Activated CD8-positive, alpha-beta memory T cell treated with anti-CD3 and anti-CD28 coated beads, Interleukin-2, amount 10 ng/mL, durations not matched to agents 7 days and 5 days (primary cell): ENCODE data around the gene ZBTB20. TPM values are rescaled to one million over a fixed set of nuclear protein-coding genes. Genes with fewer than 3 reads are reported as not detected.

Experiments
- ATAC-seq: fragments of 150-1000 bp; cut with Tn5 transposase; one replicate; pipeline ENCODE4 v1.10.0; 2021; ENCODE audit warnings: moderate library complexity
- CTCF ChIA-PET: fragments of 350-600 bp; sonication (Branson Sonifier 250); formaldehyde crosslinking; loops from one replicate; lab custom pipeline; 2021; ENCODE audit warnings: antibody characterized with exemption; lab: Charles Lee
- DNase-seq: peaks from one replicate; pipeline ENCODE4 v3.0.0-alpha.2; 2020
- H3K27ac Mint-ChIP-seq: one replicate; pipeline ENCODE4 v1.8.0; 2021; ENCODE audit warnings: mild to moderate bottlenecking, mixed read lengths
- H3K27me3 Mint-ChIP-seq: one replicate; pipeline ENCODE4 v1.8.0; 2021; ENCODE audit warnings: mixed read lengths
- H3K36me3 Mint-ChIP-seq: one replicate; pipeline ENCODE4 v1.8.0; 2021; ENCODE audit warnings: mild to moderate bottlenecking, mixed read lengths
- H3K4me1 Mint-ChIP-seq: one replicate; pipeline ENCODE4 v1.8.0; 2021; ENCODE audit warnings: mixed read lengths
- H3K4me3 Mint-ChIP-seq: one replicate; pipeline ENCODE4 v1.8.0; 2021; ENCODE audit warnings: mild to moderate bottlenecking, moderate library complexity, mixed read lengths
- H3K9me3 Mint-ChIP-seq: one replicate; pipeline ENCODE4 v1.8.0; 2022; ENCODE audit warnings: low read depth, mixed read lengths
- total RNA-seq, 2 experiments: library from RNA; stranded (reverse); gene quantifications; one replicate each; pipeline ENCODE4 v1.2.3, GENCODE V29; 2021

The ZBTB20 gene
- total RNA-seq, 2 experiments from 2014 or later, result 5.6 to 10.2 TPM

DNA sequence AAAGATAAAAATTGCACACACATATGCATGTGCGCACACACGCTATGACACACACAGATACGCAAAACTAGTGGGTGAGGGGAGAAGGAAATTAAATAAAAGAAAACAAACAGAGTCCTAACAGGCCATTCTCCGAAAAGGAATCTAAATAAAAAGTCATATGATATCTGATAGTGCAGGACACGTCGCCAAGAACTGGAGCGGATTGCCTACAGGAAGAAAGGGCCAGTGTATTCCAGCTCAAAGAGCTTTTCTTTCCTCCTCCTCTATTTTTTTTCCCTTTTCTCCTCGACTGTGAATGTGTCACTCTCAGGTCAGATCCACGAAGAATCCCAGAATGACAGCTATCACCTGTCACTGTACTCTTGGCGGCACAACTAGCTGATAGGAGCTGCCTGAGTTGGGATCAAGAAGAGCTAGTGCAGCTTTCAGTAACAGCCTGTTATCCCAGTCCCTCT is 695.5 kb downstream of the ZBTB20 start:
- no peaks in the 10 kb centered on the region for H3K9me3 Mint-ChIP-seq
- CTCF ChIA-PET, result no interaction called here
- ATAC-seq, result no peak
- H3K27ac Mint-ChIP-seq, result no peak overlapping the region
- H3K36me3 Mint-ChIP-seq, result no peaks in the 10 kb centered on the region
- peaks cover 2% of the 10 kb centered on the region for H3K4me1 Mint-ChIP-seq
- peaks cover 7% of the 10 kb centered on the region for H3K27me3 Mint-ChIP-seq
- H3K4me3 Mint-ChIP-seq, result no peak overlapping the region
- DNase-seq, result no peak

DNA sequence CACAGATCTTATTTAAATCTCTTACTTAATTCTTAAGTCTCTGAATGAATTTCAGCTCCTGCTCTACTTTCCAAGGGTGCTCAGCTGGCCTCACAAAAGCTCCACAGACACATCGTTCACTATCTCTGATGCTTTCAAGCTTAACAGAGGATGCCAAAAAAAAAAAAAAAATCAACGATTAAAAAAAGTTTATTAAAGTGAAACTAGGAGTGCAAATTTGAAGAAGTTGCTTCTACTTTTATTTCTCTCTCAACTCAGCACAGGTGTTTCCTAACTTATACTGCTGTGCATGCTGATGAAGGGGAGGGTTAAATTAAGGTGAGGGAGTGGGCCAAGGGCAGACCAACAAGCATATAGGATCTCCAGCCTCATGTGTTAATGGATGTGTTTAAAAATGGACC is 696.0 kb downstream of the ZBTB20 start:
- H3K4me1 Mint-ChIP-seq, result peaks cover 2% of the 10 kb centered on the region
- no peaks in the 10 kb centered on the region for H3K9me3 Mint-ChIP-seq
- no peak overlapping the region for H3K4me3 Mint-ChIP-seq
- DNase-seq, result no peak
- no peak for ATAC-seq
- CTCF ChIA-PET, result interaction anchor here (0.7 kb wide), 1 partner anchor 32 kb away, joined by 3 read pairs; no protein-coding TSS in a partner anchor
- no peak overlapping the region for H3K27ac Mint-ChIP-seq
- H3K27me3 Mint-ChIP-seq, result peaks cover 7% of the 10 kb centered on the region
- no peaks in the 10 kb centered on the region for H3K36me3 Mint-ChIP-seq

DNA sequence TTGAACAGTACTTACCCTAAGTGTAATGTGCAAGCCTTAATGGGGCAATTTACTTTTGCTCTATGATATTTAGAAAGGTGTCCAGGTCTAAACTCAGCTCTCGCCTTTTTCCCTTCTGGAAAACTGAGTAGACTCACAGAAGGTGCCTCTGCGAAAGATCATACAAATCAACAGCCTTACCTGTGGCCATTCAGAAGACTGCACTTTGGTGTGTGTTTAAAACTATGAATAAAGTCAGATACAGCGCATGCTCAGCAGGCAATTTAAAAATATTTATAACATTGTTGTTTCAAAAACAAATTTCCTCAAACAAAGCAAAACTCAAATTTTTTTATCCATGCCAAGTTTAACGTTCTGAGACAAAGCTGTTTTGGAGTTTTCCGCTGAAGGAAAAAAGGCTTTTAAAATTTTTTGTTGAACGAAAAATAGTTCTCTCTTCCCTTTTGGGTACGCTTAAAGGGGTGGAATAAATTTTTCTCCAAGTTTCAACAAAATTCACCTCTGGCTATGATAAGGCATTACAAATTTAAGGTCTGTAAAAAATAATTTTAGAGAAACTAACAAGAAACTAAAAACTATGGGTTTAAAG is 697.0 kb downstream of the ZBTB20 start:
- Mint-ChIP-seq H3K27me3 (peaks cover 7% of the 10 kb centered on the region), H3K27ac (no peak overlapping the region), H3K4me3 (no peak overlapping the region), H3K36me3 (no peaks in the 10 kb centered on the region), H3K4me1 (peaks cover 2% of the 10 kb centered on the region), H3K9me3 (no peaks in the 10 kb centered on the region)
- no peak for DNase-seq
- CTCF ChIA-PET, result interaction anchor here (1.1 to 1.5 kb wide), 2 partner anchors 30 to 66 kb away, joined by 3 to 4 read pairs; no protein-coding TSS in a partner anchor
- no peak for ATAC-seq

DNA sequence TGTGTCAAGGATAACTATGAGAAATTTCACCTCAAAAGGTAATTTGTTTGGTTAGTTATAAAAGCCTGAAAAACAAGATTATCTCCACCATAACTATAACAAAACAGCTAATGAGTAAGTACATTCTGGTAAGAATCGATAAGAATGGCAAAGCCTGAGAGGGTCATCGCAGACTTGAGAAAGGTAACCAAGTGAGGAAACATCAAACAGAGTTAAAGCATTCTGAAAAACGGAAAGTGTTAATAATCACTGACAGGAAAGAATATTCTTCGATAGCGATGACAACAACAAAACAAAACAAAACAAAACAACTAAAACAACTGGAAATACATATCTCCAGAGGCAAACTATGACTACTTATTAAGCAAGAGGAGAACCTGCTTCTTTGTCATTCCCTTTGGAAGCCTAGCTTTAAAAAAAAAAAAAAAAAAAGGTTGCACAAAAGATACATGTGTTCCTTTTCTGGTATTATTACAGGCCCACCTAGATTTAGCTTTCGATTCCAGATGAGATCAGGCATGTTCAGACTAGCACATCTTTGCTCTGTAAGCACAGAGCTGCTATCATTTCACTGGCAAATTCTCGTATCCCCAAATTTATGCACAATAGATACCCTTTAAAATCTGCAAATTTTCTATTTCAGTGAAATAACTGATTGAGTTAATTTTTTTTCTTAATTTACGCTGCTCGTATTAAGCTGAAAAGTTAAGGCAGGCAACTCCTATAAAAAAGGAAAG is 697.6 kb downstream of the ZBTB20 start:
- Mint-ChIP-seq H3K9me3 (no peaks in the 10 kb centered on the region), H3K36me3 (no peaks in the 10 kb centered on the region), H3K27ac (no peak overlapping the region), H3K4me3 (no peak overlapping the region), H3K27me3 (peaks cover 7% of the 10 kb centered on the region), H3K4me1 (peaks cover 2% of the 10 kb centered on the region)
- DNase-seq (no peak), ATAC-seq (no peak)
- CTCF ChIA-PET, result interaction anchor here (0.9 to 1.5 kb wide), 3 partner anchors 10 to 66 kb away, joined by 3 to 4 read pairs (median 3); no protein-coding TSS in a partner anchor

DNA sequence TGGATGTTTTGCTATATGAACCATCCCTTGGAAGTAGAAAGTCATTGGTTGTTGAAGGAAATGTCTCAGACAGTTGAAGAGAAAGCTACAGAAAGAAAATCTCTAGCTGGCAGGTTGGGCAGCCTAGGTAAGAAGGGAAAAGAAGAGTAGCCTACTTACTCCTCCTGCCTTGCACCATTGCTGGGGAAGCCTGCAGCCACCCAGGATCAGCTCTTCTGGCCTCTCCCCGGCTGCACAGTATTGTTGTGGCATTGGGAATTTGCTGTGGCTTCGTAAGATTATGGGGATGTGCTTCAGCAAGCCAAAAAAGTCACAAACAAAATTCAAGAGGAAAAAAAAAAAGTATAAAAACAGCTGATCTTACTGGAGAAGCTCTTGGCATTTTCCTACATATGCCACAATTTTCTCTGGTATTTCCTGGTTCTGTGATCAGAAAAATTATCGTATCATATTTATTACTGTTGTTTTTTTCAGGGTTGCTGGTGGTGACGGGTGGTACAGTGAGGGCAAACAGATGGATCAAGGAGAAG is 699.1 kb downstream of the ZBTB20 start:
- CTCF ChIA-PET, result interaction anchor here (1.6 kb wide), 1 partner anchor 292 kb away, joined by 3 read pairs; no protein-coding TSS in a partner anchor

DNA sequence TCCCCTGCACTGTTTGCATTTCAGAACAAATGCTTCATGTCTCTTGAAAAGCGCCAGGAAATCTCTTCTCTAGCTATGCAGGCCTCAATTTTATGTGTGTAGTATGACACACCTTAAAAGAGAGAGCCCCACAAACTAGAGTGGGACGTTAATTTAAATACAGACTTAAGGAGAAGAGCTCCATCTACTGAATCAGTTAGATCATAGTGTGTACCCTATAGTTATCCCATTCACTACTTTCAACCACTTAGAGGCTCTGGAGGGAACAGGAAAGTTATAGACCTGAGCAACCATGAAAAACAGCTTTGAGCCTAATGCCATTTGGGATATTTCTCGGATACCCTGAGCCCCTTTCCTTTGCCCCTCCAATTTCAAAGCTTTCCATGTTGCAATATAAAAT is 699.5 kb downstream of the ZBTB20 start:
- Mint-ChIP-seq H3K9me3 (no peaks in the 10 kb centered on the region), H3K27me3 (peaks cover 3% of the 10 kb centered on the region), H3K36me3 (no peaks in the 10 kb centered on the region), H3K4me3 (no peak overlapping the region), H3K4me1 (no peaks in the 10 kb centered on the region), H3K27ac (no peak overlapping the region)
- CTCF ChIA-PET, result interaction anchor here (1.6 kb wide), 1 partner anchor 292 kb away, joined by 3 read pairs; no protein-coding TSS in a partner anchor
- DNase-seq (no peak), ATAC-seq (no peak)

More for the DNA sequence above, 699.1 kb downstream of the ZBTB20 start:
- Mint-ChIP-seq H3K4me1 (no peaks in the 10 kb centered on the region), H3K9me3 (no peaks in the 10 kb centered on the region), H3K27ac (no peak overlapping the region), H3K36me3 (no peaks in the 10 kb centered on the region), H3K4me3 (no peak overlapping the region), H3K27me3 (peaks cover 3% of the 10 kb centered on the region)
- no peak for DNase-seq
- ATAC-seq, result no peak

DNA sequence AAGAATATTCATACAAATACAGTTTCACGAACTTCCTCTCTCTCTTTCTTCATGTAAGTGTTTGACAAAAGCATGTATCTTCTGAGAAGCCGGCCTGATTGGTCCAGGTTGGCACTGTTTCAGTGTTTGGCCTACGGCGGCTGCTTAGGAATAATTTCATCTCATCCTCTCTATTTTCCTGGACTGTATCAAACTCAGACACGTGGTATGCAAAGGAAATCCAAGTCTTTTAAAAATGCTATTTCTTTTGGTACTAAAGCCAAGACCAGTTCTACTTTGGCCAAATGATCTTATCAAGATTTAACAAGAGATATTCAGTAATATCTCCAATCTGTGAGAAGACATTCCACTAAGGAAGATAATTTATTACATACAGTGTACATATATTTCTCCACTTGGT is 700.5 kb downstream of the ZBTB20 start:
- no peaks in the 10 kb centered on the region for H3K4me1 Mint-ChIP-seq
- H3K27me3 Mint-ChIP-seq, result peaks cover 3% of the 10 kb centered on the region
- CTCF ChIA-PET, result interaction anchor here (1.5 to 1.6 kb wide), 2 partner anchors 14 to 291 kb away, joined by 3 read pairs; no protein-coding TSS in a partner anchor
- DNase-seq, result no peak
- no peak overlapping the region for H3K27ac Mint-ChIP-seq
- H3K9me3 Mint-ChIP-seq, result no peaks in the 10 kb centered on the region
- ATAC-seq, result no peak
- no peaks in the 10 kb centered on the region for H3K36me3 Mint-ChIP-seq
- no peak overlapping the region for H3K4me3 Mint-ChIP-seq

DNA sequence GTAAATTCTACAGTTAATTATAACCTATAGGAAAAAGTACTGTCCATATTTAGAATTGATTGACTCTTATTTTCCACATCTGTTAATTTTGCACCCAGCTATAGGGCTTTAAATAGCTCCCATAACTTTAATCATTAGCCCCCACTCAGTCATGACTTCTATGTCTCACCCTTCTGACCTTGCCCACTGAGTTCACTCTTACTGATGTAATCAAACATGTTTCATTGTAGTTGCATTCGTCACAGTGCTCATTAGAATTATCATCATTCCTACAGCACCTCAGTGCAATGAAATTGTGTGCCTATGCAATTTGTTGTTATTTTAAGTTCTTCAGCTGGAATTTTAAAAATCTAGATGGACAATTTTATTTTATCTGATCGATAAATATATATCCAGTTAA is 701.9 kb downstream of the ZBTB20 start:
- H3K27me3 Mint-ChIP-seq, result no peaks in the 10 kb centered on the region
- no peaks in the 10 kb centered on the region for H3K4me1 Mint-ChIP-seq
- H3K36me3 Mint-ChIP-seq, result no peaks in the 10 kb centered on the region
- DNase-seq (no peak), ATAC-seq (no peak)
- CTCF ChIA-PET, result interaction anchor here (1.0 kb wide), 1 partner anchor 16 kb away, joined by 3 read pairs; no protein-coding TSS in a partner anchor
- H3K9me3 Mint-ChIP-seq, result no peaks in the 10 kb centered on the region
- no peak overlapping the region for H3K4me3 Mint-ChIP-seq
- H3K27ac Mint-ChIP-seq, result no peak overlapping the region

DNA sequence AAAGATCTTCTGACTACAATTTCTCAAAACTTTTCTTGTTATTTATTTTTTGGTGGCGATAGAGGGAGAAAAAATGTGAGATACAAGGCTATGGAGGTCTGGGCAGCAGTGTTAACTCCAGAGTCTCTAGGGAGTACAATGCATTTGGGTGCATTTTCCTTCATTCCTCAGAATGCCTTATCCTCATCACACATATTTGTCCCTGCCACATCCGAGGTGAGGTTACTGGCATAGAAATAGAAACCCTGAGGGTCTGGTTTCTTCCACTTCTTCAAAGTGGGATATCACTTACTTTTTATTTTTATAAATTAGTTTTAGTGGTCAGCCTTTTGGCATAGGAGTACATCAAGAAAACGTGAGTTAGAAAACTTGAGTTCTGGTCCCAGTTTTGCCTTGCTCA is 702.9 kb downstream of the ZBTB20 start:
- no peaks in the 10 kb centered on the region for H3K27me3 Mint-ChIP-seq
- H3K9me3 Mint-ChIP-seq, result no peaks in the 10 kb centered on the region
- H3K36me3 Mint-ChIP-seq, result no peaks in the 10 kb centered on the region
- no peak overlapping the region for H3K27ac Mint-ChIP-seq
- CTCF ChIA-PET, result no interaction called here
- H3K4me3 Mint-ChIP-seq, result no peak overlapping the region
- no peak for DNase-seq
- H3K4me1 Mint-ChIP-seq, result no peaks in the 10 kb centered on the region
- no peak for ATAC-seq

DNA sequence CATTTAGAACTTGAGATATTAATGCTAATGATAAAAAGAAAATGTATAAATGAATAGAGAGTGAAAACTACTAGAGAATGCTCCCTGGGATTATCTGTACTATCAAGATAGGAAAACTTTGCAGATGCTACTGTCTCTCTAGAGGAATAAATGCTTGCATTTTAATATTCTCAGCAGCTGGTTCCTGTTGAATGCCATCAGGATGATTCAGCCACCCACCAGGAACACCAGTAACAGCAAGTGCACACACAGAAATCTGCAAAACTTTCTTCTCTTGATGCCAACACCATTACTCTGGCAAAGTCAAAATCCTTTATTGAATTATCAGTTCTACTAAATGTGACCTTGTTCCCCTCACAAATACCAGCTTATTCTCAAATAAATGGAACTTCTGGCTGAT is 704.8 kb downstream of the ZBTB20 start:
- DNase-seq, result no peak
- Mint-ChIP-seq H3K4me3 (no peak overlapping the region), H3K4me1 (no peaks in the 10 kb centered on the region), H3K36me3 (no peaks in the 10 kb centered on the region), H3K9me3 (no peaks in the 10 kb centered on the region), H3K27ac (no peak overlapping the region), H3K27me3 (no peaks in the 10 kb centered on the region)
- ATAC-seq, result no peak
- CTCF ChIA-PET, result interaction anchor here (1.0 kb wide), 1 partner anchor 23 kb away, joined by 3 read pairs; no protein-coding TSS in a partner anchor

DNA sequence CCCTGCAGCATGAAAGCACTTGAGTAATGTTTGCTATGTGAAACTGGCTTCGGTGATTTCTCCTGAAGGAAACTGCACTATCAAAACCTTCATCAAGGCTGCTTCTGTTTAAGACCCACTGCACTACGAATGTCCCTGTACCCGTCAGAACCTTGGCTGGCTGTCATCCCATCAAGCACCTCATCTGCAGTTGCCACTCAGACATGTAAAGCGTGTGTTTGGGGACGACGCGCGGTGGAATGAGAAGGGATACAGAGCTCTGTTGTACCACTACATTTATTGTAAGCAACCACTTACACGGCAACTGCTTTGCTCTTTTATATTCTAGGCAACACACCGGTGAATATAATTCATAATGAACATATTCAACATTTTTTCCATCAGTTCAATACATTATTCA is 705.7 kb downstream of the ZBTB20 start:
- ATAC-seq (no peak), DNase-seq (no peak)
- Mint-ChIP-seq H3K4me3 (no peak overlapping the region), H3K27ac (no peak overlapping the region), H3K36me3 (no peaks in the 10 kb centered on the region), H3K4me1 (no peaks in the 10 kb centered on the region), H3K9me3 (no peaks in the 10 kb centered on the region), H3K27me3 (no peaks in the 10 kb centered on the region)
- CTCF ChIA-PET, result interaction anchor here (0.6 kb wide), 1 partner anchor 8 kb away, joined by 3 read pairs; no protein-coding TSS in a partner anchor

DNA sequence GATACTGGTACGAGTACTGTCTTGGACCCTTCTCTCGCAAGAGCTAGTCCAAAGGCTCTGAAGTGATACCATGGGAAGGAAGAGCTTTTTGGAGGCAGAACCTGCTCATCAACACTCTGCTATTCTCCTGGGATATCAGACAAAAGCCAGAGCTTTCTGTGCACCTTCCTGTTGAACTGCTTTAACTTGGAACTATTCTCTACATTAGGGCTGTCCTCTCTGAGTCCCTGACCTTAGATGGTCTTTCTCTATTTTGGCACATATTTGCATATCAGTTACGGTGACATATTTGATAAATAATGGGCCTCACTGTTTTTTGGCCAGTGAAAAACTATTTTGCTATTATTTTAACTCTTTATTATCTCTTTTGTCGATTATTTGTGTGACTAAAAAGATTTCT is 706.4 kb downstream of the ZBTB20 start:
- ATAC-seq (no peak), DNase-seq (no peak)
- H3K4me3 Mint-ChIP-seq, result no peak overlapping the region
- no peaks in the 10 kb centered on the region for H3K9me3 Mint-ChIP-seq
- no peaks in the 10 kb centered on the region for H3K36me3 Mint-ChIP-seq
- H3K4me1 Mint-ChIP-seq, result no peaks in the 10 kb centered on the region
- CTCF ChIA-PET, result interaction anchor here (0.6 to 1.7 kb wide), 2 partner anchors 9 to 884 kb away, joined by 3 read pairs; no protein-coding TSS in a partner anchor
- no peak overlapping the region for H3K27ac Mint-ChIP-seq
- no peaks in the 10 kb centered on the region for H3K27me3 Mint-ChIP-seq

DNA sequence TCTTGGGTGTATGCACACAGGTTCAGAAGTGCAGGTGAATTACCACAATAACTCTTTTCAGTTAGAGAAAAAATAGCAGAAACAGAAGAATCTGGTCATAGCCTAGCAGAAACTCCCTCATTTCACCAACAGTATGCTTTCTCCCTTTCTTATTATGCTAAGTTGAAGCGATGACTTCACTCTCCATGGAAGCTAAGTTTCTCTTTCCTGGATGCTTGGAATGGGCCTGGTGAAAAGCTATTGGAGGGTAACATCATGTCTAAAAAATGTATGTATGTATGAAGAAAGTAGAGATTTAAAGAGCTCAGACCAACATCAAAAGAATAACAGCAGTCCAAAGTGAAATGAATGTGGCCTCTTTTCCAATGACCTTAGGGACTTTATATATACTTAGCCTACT is 707.8 kb downstream of the ZBTB20 start:
- ATAC-seq, result no peak
- Mint-ChIP-seq H3K27ac (no peak overlapping the region), H3K4me1 (no peaks in the 10 kb centered on the region), H3K9me3 (no peaks in the 10 kb centered on the region), H3K4me3 (no peak overlapping the region), H3K36me3 (no peaks in the 10 kb centered on the region), H3K27me3 (no peaks in the 10 kb centered on the region)
- no peak for DNase-seq
- CTCF ChIA-PET, result interaction anchor here (1.7 kb wide), 1 partner anchor 10 kb away, joined by 3 read pairs; no protein-coding TSS in a partner anchor
